ELF-1 (cell line): ENCODE measurements around the gene CREBBP.
A peak's percentile ranks its signal among the peaks of the same experiment; 100 is the strongest.

Source experiments
- DNase-seq: peaks from one replicate; pipeline ENCODE4 v3.0.0-alpha.2; 2016; ENCODE audit warnings: low read depth, low spot score

Gene CREBBP

GRCh38 chr16:3797904-3798811 is 82.4 kb downstream of the CREBBP start:
- no peak for DNase-seq

DNA sequence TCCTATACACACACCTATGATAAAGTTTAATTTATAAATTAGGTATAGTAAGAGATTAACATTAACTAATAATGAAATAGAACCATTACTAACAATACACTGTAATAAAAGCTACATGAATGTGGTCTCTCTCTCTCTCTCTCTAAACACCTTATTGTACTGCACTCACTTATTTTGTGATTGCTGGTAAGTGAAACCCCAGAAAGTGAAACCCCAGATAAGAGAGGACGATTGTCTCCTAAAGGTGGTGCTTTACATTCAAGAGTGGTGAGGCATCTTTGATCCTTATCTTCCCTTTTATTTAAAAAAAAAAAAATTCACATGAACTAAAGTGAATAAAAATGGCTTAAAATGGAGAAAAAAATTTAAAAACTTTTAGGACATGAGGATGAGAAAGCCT is 83.0 kb downstream of the CREBBP start:
- DNase-seq, result no peak

DNA sequence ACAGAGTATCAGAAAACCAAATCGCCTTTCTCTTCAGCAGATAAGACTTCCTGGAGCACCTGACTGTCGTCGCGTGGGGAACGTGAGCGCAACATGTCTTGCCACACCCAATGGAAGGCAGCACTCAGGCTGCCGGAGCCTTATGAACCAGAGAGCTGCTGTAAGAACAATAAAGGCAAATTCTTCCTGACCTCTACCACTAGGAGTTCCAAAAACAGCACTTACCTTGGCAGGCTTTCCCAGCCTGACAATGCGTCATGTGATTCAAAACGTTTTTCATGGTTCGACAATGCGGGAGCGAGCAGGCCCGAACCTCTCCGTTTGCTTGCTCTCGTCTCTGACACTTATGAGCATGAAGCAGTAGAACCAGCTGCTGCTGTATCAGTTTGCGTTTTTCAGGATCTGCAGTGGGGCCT is 87.3 kb downstream of the CREBBP start:
- DNase-seq, result peak; percentile 17

GRCh38 chr16:3792472-3793012 is 88.0 kb downstream of the CREBBP start:
- DNase-seq, result no peak

- no peak for DNase-seq
Observed at GRCh38 chr16:3791701-3792100, 88.8 kb downstream of the CREBBP start.

- DNase-seq, result no peak
Observed at GRCh38 chr16:3789375-3790099, 91.0 kb downstream of the CREBBP start.

GRCh38 chr16:3788711-3789374 is 91.7 kb downstream of the CREBBP start:
- DNase-seq, result no peak

DNA sequence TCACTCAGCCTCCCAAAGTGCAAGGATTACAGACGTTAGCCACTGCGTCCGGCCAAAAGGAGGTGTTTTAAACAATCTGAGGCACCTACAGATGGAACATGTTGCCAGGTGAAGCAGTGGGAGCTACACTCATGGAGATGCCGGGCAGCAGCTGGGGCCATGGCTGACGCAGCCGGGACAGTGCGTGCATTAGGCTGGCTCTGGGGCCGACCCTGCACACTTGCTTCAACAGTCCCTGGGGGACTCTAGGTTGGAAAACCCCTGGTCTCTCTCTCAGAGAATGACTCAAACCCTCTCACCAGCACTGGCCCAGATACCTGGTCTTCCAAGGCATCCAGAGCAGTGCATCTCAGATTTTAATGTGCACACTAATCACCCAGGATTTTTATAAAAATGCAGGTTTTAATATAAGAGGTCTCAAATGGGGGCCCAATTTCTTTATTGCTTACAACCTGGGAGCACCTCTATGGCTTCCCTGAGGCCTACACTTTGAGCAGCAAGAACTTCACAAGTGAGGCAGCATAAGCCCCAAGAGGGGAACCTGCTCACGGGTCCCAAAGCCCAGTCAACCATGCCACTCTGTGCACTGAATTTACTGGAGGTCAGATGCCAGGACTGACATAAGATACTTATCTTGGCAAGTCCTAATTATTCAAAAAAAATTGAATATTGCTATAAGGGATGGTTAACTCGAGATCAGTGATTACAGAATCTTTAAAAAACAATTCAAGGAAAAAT is 92.4 kb downstream of the CREBBP start:
- DNase-seq, result no peak

DNA sequence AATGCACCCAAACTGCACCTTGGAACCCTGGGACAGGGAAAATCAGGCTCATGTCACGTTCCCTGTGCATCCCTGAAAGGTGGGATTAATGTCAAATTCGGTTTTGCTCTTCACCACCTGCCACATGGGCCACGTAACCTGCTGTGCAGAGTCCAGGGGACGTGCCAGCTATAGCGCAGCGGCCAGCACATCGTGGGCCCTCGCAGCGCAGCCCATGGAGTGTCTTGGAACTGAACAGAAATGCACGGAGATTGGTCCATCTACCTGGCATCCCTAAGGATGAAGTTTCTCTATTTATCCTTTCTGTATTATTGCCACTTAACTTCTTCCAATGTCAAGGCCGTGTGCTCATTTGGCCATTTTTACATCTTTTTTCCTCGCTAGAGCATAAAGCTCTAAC is 95.1 kb downstream of the CREBBP start:
- DNase-seq, result no peak

GRCh38 chr16:3783516-3783915 is 97.0 kb downstream of the CREBBP start:
- DNase-seq, result no peak

GRCh38 chr16:3782566-3782965 is 97.9 kb downstream of the CREBBP start:
- DNase-seq, result no peak

GRCh38 chr16:3781421-3781820 is 99.1 kb downstream of the CREBBP start:
- DNase-seq, result no peak

DNA sequence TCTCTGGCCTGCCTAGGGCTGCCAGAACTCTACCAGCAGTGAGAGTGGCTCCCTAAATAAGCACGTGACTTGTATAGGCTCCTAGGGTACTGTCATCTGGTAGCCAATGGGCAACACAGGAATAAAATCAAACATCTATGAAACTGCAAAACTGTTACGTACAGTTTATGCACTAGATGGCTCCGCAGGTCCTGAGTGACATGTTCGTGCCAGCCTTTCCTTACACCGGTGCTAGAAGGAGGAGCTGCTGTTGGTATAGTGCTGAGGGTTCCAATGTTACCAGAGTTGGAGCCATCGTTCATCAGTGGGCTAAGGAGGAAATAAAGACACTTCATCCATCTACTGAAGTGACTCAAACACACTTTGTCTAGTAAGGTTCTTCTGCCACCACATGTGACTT is 99.9 kb downstream of the CREBBP start:
- DNase-seq, result no peak

DNA sequence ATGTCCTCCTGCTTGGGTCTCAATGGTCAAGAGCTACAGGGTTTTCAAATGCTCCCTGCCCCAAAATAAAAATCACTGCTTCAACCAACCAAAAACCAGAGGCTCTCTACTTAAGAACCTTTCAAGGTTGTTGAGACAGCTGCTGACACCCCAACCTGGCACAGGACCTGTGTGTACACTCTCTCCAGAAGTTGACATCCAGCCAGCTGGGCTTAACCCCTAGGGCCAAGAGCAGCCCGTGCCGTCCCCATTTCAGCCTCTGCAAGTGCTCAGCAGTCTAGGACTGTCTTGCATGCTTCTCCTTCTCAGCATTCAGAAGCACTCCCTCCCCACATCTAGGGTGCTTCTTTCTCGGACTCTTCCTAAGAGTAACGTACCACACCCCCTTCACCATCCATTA is 104.2 kb downstream of the CREBBP start:
- no peak for DNase-seq

DNA sequence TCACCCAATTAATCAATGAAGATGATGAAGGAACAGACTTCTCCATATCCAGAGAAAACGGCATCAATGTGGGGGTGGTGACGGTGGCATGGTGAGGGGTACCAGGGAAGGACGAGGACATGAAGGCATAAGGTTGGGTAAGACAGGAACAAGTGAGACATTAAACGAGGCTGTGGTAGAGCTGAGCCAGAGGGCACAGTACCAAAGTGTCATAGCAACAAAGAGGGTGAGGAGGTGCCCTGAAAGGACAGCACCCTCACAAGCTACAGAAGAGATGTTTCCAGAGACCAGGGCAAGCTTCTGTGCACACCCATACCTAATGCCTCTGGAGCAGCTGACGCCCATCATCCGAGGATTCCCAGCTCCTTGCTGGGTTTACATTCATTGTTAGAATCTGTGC is 105.7 kb downstream of the CREBBP start:
- no peak for DNase-seq

DNA sequence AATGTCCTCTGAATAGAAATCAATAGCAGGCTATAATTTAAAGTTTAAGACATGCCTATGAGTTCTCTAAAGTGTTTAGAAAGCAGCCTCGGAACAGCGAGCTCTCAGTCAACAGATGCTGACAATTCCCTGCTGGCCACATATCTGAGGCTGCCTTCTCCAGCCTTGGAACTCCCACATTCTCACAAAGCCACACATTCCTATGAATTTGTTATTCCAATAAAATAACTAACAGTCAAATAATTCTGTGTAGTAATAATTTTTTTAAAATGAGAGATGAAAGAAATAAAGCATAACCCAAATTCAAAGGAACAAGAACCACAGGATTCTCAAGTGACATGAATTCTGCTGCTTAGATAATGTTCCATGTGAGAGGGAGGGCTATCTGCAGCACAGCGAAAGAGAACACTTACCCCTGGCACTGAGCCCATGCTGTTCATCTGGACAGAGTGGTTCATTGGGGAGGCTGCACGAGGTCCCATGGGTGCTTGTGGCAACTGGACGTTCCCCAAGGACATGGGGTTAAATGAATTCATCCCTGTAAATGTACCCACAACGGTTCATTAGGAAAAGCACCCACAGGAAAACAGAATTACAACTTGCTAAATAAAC is 106.3 kb downstream of the CREBBP start:
- DNase-seq, result no peak

- no peak for DNase-seq
Observed at GRCh38 chr16:3773663-3774062, 106.8 kb downstream of the CREBBP start.

DNA sequence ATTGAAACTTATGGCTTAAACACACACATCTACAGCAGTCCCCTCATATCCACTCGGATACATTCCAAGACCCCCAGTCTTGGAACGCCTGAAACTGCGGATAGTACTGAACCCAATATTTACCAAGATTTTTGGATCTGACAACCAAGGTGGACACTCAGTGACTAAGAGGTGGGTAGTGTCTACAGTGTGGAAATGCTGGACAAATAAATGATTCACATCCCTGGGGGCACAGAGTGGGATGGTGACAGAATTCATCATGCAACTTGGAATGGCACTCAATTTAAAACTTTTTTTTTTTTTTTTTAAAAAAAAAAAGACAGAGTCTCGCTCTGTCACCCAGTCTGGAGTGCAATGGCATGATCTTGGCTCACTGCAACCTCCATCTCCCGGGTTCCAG is 109.0 kb downstream of the CREBBP start:
- no peak for DNase-seq

GRCh38 chr16:3770530-3770929 is 110.0 kb downstream of the CREBBP start:
- DNase-seq, result no peak

GRCh38 chr16:3769942-3770341 is 110.6 kb downstream of the CREBBP start:
- no peak for DNase-seq

- no peak for DNase-seq
Observed at GRCh38 chr16:3769013-3769412, 111.5 kb downstream of the CREBBP start.
